GM18909 (cell line): ENCODE measurements around the gene RHOH.
"Not testable (repeated sequence)": the region's sequence is repeated elsewhere in the genome, so short reads cannot be mapped to it uniquely, and the experiment has no call there.

Source experiments
- ATAC-seq: cut with Tn5 transposase; IDR thresholded peaks from one replicate; pipeline ENCODE4 v1.9.1; 2021; ENCODE audit warnings: mild to moderate bottlenecking; ENCODE audit not compliant: unreplicated experiment, poor library complexity

Gene RHOH

GRCh38 chr4:40255393-40256281, 58.8 kb downstream of the RHOH start:
- ATAC-seq: no peak

DNA sequence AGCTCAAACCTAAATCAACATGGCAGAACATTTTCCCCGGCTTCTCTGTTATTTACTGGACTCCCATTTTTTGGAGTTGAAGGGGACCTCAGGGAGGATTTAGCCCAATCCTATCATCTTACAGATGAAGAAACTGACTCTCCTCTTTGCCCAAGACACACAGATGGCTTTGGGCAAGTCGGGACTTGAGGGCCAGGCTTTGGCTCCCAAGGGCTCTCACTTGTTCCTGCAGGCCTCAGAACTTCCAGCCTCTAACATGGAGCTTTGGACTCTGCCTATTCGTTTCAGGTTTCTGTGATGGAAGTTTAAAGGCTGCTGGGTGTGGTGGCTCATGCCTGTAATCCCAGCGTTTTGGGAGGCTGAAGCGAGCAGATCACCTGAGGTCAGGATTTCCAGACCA, 59.5 kb downstream of the RHOH start:
- ATAC-seq: no peak

DNA sequence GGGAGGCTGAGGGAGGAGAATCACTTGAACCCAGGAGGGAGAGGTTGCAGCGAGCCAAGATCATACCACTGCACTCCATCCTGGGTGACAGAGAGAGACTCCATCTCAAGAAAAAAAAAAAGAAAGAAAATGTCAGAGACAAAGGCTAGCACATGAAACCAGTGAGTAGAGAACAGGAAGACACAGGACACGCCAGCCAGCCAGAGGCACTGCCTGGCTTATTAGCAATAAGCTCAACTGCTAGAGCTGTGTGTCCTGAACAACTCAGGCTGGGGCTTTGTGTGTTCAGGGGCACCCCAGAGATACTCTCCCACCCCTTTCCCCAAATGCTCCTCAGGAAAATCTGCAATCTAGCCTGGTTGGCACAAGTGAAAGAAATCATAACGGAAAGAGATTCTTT, 60.0 kb downstream of the RHOH start:
- no peak for ATAC-seq

GRCh38 chr4:40258627-40259026, 61.8 kb downstream of the RHOH start:
- no peak for ATAC-seq

- no peak for ATAC-seq
Observed at GRCh38 chr4:40261231-40262076, 64.6 kb downstream of the RHOH start.

DNA sequence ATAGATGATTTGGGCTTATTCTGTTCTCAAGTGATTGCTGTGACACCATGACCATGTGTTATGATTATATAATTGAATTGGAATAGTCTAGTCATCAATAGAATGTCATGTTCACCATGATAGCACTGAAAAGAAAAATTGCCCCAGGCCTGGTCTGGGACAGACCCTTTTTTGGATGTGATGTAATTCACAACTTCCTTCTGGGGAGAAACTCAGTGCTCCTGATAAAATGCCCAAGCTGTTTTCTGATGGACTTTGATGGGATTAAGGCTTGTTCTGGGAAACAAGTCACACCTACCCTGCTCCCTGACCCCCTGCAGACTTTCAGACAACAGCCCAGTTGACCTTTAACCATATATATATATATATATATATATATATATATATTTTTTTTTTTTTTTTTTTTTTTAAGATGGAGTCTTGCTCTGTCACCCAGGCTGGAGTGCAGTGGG, 65.3 kb downstream of the RHOH start:
- no peak for ATAC-seq

- no peak for ATAC-seq
Observed at GRCh38 chr4:40262861-40263260, 66.0 kb downstream of the RHOH start.

GRCh38 chr4:40264497-40264896, 67.7 kb downstream of the RHOH start:
- no peak for ATAC-seq

GRCh38 chr4:40264995-40265909, 68.4 kb downstream of the RHOH start:
- ATAC-seq: peak; percentile 74

GRCh38 chr4:40265910-40266274, 69.1 kb downstream of the RHOH start:
- ATAC-seq: peak; percentile 20

DNA sequence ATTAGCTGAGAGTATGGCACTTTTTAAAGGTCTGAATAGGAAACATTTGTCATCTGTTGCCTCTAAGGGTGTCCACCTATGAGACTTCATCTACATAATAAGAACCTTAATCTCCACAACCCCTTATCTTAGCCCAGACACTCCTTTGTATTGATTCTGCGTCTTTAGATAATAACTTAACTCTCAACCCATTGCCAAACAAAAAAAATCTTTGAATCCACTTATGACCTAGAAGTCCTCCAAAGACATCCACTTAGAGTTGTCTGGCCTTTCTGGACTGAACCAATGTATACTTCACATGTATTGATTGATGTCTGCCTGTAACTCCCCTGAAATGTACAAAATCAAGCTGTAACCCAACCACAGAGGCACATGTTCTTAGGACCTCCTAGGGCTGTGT, 72.3 kb downstream of the RHOH start:
- no peak for ATAC-seq

- no peak for ATAC-seq
Observed at GRCh38 chr4:40270609-40271008, 73.8 kb downstream of the RHOH start.

GRCh38 chr4:40275065-40275730, 78.4 kb downstream of the RHOH start:
- no peak for ATAC-seq

- ATAC-seq: no peak
Observed at GRCh38 chr4:40276546-40276945, 79.7 kb downstream of the RHOH start.

- ATAC-seq: no peak
Observed at GRCh38 chr4:40280586-40280985, 83.8 kb downstream of the RHOH start.

DNA sequence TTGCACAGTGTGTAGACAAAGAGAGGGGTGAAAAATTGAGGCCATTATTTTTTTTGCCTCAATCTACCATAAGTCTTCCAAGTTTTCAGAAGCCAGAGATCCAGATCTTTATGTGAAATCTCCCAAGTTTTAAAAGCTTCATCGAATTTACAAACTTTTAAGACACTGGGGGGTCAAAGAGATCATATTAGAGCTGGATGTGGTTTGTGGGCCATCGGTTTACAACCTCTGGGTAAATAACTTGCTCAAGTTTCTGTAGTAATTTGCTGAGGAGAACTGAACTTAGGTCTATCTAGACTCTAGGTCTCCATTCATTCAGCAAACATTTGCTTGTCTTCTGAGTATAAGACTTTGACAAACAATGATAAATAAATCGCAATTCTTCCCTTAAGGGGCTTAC, 84.3 kb downstream of the RHOH start:
- ATAC-seq: no peak

DNA sequence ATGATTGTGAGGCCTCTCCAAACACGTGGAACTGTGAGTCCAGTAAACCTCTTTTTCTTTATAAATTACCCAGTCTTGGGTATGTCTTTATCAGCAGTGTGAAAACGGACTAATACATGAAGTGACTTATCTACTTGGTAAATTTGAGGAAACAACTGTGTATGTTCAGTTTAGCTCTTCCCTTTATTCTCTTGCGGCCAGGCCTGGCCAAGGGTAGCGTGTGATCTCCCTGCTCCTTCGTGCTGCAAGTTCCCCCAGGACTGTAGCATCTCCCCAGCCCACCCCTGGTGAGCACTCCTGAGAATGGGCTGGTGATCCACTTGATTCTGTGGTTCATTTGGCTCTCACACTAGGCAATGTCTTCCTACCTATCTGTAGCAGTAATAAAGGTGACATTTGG, 85.1 kb downstream of the RHOH start:
- ATAC-seq: no peak

DNA sequence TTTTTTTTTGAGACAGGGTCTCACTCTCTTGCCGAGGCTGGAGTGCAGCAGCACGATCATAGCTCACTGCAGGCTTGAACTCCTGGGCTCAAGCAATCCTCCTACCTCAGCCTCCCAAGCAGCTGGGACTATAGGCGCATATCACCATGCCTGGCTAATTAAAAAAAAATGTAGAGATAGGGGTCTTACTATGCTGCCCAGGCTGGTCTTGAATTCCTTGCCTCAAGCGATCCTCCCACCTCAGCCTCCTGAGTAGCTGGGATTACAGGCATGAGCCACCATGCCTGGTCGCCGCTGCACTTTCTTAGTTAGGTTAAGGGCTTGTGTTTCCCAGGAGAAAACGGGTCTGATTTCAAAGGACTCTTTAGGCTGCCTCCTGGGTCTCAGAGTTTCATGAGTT, 86.0 kb downstream of the RHOH start:
- not testable (repeated sequence) for ATAC-seq

- ATAC-seq: no peak
Observed at GRCh38 chr4:40283413-40283812, 86.6 kb downstream of the RHOH start.

DNA sequence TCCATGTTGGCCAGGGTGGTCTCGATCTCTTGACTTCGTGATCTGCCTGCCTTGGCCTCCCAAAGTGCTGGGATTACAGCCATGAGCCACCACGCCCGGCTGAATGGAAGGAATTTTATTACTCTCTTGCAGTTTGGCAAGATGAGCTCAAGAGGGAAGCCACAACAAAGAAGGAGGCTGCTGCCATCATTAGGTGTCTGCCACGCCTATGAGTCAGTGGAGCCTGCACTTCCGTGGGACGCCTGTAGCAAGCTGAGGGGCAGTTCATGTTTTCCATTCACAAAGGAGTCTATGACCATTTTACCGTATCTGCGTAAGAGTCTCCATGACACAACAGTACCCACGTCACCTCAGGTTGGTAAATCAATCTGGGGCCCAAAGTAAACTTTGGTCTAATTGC, 87.1 kb downstream of the RHOH start:
- no peak for ATAC-seq
